NCI-H146 treated with DMSO at 0.1 percent for 48 hours (cell line): ENCODE measurements around the gene ARMCX1.
"Not testable (repeated sequence)": the region's sequence is repeated elsewhere in the genome, so short reads cannot be mapped to it uniquely, and the experiment has no call there.

ENCODE experiments used
- DNase-seq: peaks from one replicate; lab custom pipeline; 2025; ENCODE audit not compliant: unreplicated experiment; lab: John Stamatoyannopoulos, UW

Gene ARMCX1

DNA sequence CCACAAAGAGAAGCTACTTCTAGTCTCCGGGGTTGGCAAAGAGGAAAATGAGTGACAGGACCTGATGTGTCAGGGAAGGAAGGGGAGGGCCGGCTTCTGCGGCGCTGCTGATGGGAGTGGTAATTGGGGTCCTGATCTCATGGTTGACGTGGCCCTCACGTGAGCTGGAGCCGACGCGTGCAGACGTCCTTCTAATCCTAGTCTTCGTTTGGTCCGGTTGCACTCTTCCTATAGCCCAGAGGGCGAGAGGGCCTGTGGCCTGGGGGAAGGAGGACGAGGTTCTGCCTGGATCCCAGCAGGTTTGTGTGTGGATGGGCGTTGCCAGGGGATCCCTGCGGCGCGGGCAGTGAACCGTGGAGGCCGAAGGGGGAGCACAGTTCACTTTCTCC is at the start of gene ARMCX1:
Gene ARMCX1 (plus strand): TSS at position 186 of the 389 bp plus-strand sequence. CDS start 2,384 bp downstream, outside the sequence.
- peak; percentile 79 for DNase-seq

- DNase-seq, result not testable (repeated sequence)
Observed at GRCh38 chrX:101502929-101503328, 47.4 kb upstream of the ARMCX1 start.

- no peak for DNase-seq
Observed at GRCh38 chrX:101507372-101507771, 43.0 kb upstream of the ARMCX1 start.

DNA sequence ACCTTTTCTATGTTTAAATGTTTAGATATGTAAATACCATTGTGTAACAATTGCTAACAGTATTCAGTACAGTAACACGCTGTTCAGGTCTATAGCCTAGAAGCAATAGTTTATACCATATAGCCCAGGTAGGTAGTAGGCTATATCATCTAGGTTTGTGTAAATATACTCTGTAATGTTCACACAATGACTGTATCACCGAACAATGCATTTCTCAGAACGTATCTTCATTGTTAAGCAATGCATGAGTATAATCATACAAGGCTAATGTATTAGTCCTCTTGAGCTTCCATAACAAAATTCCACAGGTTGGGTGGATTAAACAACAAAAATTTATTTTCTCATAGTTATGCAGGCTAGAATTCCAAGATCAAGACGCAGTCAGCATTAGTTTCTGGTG is 42.4 kb upstream of the ARMCX1 start:
- no peak for DNase-seq

DNA sequence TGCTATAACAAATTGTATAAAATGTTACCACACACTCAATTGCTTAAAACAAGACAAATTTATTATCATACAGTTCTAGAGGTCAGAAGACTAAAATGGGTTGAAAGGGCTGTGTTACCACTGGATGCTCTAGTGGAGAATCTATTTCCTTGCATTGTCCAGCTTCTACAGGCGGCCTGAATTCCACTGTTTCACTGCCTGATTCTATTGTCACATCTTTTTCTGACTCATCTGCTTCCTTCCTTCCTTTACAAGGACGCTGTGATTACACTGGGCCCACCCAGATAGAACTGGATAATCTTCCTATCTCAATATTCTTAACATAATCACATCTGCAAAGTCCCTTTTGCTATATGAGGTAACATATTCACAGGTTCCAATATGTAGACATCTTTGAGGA is 19.4 kb upstream of the ARMCX1 start:
- DNase-seq, result no peak

DNA sequence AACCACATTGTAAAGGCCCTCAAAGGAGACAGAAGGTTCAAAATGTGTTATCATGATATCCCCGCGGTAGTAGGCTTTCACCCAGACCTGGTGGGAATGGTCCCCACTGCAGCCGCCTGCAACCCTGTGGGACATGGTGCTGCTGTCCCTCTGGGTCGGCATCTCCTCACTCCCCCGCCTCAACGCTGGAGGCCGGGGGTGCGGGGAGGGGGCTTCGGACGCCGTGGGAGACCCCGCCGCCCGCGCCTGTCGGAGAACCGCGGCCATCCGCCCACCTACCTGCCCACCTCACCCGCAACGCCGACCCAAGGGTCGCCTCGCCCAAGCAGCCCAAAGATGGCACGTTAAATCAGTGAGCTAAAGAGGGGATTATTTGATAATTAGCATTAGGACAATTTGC is 11.2 kb upstream of the ARMCX1 start:
- no peak for DNase-seq

DNA sequence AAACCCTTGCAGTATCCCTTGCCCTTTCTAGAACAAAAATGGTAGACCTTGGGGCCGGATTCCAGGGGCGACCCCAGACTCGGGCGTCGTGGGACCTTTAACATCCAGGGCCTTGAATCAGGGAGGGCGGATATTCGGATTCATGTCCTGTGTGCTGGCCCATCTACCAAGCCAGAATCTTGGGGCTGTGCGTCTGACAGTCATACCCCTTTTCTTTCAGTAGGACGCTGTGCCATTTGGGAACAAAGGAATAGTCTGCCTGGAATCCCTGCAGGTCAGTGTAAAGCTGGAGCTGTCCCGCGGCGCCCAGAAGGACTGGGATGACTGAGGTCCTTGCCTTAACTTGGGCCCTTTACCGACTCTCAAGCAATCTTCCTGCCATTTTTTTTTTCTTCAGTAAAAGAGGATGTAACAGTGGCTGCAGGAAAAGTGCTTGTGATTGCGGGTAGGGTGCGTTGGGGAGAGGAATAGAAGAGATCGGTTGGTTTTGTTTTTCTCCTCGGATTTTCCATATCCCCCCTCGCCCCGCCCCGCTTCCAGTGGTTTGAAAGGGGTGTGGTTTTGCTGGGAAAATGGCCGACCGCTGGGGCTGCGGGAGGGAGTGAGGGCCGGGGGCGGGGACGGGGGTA is 518 bp downstream of the ARMCX1 start:
- peak; percentile 5 for DNase-seq

GRCh38 chrX:101551380-101551767 is 1.0 kb downstream of the ARMCX1 start:
- DNase-seq, result no peak

- no peak for DNase-seq
Observed at GRCh38 chrX:101552714-101553113, 2.4 kb downstream of the ARMCX1 start.

DNA sequence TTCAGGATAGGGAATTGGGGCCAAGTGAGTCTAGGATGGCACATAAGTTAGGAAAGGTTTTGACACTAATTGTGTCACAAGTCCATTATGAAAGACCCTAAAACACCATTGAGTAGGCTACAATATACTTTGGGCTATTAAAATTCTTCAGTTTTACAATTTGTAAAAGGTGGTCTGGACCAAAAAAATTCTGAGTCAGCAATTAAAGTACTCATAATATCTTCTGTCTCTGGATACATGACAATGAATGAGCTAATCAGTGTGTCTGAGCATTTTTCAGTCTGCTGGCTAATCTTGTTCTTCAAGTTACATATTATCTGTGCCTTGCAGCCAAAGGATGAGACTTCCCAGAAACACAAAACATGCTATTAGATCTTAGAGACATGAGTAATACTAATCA is 14.3 kb downstream of the ARMCX1 start:
- DNase-seq, result no peak

DNA sequence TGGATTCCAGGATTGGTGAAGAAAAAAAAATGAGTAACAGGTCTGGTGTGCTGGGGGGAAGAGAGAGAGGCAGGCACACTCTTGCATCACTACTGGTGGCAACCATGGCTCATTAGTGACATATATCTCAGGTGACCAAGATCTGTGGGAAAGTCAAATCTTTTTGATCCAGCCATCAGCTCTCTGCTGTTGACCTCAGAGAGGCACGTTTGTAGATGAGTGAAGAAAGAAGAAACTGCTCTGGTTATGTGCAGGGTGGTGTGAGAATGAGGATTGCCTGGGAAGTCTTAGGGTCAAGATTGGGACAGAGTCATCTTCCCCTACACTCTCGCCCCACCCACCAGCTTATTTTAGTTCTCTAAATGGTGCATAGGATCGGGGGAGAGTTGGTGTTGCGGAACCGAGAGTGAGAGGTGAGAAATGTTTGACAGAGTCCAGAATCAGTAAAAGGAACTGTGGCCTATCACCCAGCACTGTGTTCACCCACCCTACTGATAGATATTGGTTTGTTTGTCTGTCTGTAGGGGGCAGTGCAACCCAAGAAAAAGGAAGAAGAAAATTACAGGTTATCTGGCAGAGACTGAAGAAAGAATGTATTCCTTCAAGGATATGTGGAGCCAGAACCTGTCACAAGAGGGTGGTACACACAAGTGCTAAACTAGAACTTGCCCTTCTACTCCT is 45.5 kb downstream of the ARMCX1 start:
- DNase-seq, result peak; percentile 15

DNA sequence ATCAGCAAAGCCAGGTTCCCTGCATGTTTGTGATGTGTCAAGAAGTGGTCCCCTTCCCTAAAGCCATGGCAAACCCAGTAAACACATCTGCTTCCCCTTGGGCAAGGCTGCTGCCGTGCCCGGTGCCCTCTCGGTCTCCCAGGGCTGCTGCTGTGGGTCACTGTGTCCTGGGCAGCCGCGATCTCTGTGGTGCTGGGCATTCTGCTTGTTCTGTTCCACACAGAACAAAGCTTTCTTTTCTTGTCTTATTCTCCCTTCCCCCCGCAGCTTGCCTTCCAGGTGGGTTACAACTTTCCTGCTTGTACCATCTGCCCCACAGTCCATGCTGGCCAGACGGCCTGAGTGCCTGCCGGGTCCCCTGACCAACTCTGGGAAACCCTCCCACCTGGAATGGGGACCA is 49.2 kb downstream of the ARMCX1 start:
- DNase-seq, result not testable (repeated sequence)

- DNase-seq, result no peak
Observed at GRCh38 chrX:101602077-101602476, 51.7 kb downstream of the ARMCX1 start.
